ENCODE measurements around the gene GET3. TPM values are rescaled to one million over a fixed set of nuclear protein-coding genes. Genes with fewer than 3 reads are reported as not detected.

Gene GET3
- total RNA-seq, 2 experiments from 2014 or later, result 78.3 to 80.2 TPM

GRCh38 chr19:12754465-12755196, 17.3 kb downstream of the GET3 start:
- DNase-seq, result no peak
- Mint-ChIP-seq H3K36me3 (no peaks in the 10 kb centered on the region), H3K27me3 (peaks cover 54% of the 10 kb centered on the region), H3K9me3 (no peaks in the 10 kb centered on the region), H3K4me3 (no peak overlapping the region), H3K27ac (no peak overlapping the region), H3K4me1 (no peaks in the 10 kb centered on the region)

- no peak for DNase-seq
- Mint-ChIP-seq H3K36me3 (no peaks in the 10 kb centered on the region), H3K27ac (no peak overlapping the region), H3K27me3 (peaks cover 50% of the 10 kb centered on the region), H3K4me3 (no peak overlapping the region), H3K4me1 (peaks cover 4% of the 10 kb centered on the region), H3K9me3 (no peaks in the 10 kb centered on the region)
Observed at GRCh38 chr19:12756150-12756883, 19.0 kb downstream of the GET3 start.

GRCh38 chr19:12757544-12758274, 20.4 kb downstream of the GET3 start:
- Mint-ChIP-seq H3K27me3 (peaks cover 40% of the 10 kb centered on the region), H3K27ac (no peak overlapping the region), H3K4me1 (peaks cover 4% of the 10 kb centered on the region)

DNA sequence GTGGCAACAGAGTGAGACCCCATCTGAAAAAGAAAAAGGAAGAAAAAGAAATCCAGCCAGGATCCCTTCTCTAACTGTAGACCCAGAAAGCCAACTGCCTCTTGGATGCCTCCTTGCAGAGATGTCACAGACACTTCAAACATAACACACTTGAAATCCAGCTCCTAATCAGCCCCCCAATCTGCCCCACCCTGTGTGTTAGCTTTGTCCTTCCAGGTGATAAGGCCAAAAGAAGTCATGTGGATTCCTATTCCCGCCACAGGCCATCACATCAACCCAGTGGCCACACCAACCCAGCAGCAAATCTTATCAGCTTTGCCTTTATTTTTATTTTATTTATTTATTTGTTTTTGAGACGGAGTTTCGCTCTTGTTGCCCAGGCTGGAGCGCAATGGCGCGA, 22.4 kb downstream of the GET3 start:
- peaks cover 24% of the 10 kb centered on the region for H3K27me3 Mint-ChIP-seq
- peaks cover 4% of the 10 kb centered on the region for H3K4me1 Mint-ChIP-seq
- no peaks in the 10 kb centered on the region for H3K9me3 Mint-ChIP-seq
- no peaks in the 10 kb centered on the region for H3K36me3 Mint-ChIP-seq
- H3K4me3 Mint-ChIP-seq, result no peak overlapping the region
- DNase-seq, result no peak
- no peak overlapping the region for H3K27ac Mint-ChIP-seq

More at GRCh38 chr19:12757544-12758274, 20.4 kb downstream of the GET3 start:
- Mint-ChIP-seq H3K9me3 (no peaks in the 10 kb centered on the region), H3K36me3 (no peaks in the 10 kb centered on the region), H3K4me3 (no peak overlapping the region)
- DNase-seq, result peak; percentile 80

DNA sequence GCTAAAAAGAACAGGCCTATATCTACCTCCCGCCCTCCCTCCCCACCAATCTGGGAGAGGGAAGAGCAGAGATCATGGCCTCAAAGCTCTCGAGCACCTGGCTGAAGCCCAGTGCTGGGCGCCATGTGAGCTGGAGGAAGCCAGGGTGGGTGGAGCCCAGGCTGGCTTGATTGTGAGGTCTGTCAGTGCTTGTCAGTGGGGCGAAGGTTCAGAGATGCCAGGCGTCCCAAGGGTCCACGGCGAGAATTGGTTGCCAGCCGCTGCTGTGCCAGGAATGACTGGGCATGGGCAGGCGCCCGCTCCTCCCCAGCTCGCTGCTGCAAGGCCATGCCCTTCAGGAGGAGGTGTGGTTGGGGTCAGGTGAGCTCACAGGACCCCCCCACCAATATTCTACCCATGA, 25.8 kb downstream of the GET3 start:
- Mint-ChIP-seq H3K36me3 (no peaks in the 10 kb centered on the region), H3K9me3 (no peaks in the 10 kb centered on the region), H3K4me3 (no peak overlapping the region), H3K27me3 (peaks cover 6% of the 10 kb centered on the region), H3K4me1 (peaks cover 8% of the 10 kb centered on the region), H3K27ac (no peak overlapping the region)
- DNase-seq, result no peak

- H3K36me3 Mint-ChIP-seq, result no peaks in the 10 kb centered on the region
- peaks cover 8% of the 10 kb centered on the region for H3K4me1 Mint-ChIP-seq
- no peak overlapping the region for H3K27ac Mint-ChIP-seq
- no peaks in the 10 kb centered on the region for H3K27me3 Mint-ChIP-seq
- DNase-seq, result no peak
- no peaks in the 10 kb centered on the region for H3K9me3 Mint-ChIP-seq
- no peak overlapping the region for H3K4me3 Mint-ChIP-seq
Observed at GRCh38 chr19:12764698-12765097, 27.4 kb downstream of the GET3 start.

- Mint-ChIP-seq H3K36me3 (no peaks in the 10 kb centered on the region), H3K4me3 (peak overlapping the region; percentile 25), H3K9me3 (no peaks in the 10 kb centered on the region), H3K27ac (no peak overlapping the region), H3K27me3 (no peaks in the 10 kb centered on the region), H3K4me1 (peaks cover 4% of the 10 kb centered on the region)
- DNase-seq, result peak; percentile 86
Observed at GRCh38 chr19:12766051-12766521, 28.8 kb downstream of the GET3 start.

DNA sequence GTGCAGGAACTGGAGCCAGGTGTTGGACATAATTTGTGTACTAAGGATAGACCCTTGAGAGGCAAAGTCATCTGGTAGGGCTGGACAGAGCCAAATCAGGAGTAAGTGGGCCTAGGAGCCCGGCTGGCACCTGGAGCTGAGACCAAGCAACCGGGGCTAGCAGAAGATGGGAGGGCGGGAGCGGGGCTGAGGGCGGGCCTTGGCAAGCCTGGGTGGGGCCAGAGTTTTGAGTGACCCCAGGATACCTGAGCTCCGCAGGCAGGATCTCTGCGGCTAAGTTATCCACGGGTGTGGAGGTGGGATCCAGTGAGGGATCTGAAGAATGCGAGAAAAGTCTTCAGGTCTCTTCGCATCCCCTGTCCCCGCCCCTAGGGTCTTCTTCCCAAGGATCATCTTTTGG, 29.9 kb downstream of the GET3 start:
- Mint-ChIP-seq H3K27me3 (no peaks in the 10 kb centered on the region), H3K9me3 (no peaks in the 10 kb centered on the region), H3K27ac (no peak overlapping the region), H3K4me1 (peaks cover 4% of the 10 kb centered on the region), H3K4me3 (no peak overlapping the region), H3K36me3 (no peaks in the 10 kb centered on the region)
- DNase-seq, result no peak

DNA sequence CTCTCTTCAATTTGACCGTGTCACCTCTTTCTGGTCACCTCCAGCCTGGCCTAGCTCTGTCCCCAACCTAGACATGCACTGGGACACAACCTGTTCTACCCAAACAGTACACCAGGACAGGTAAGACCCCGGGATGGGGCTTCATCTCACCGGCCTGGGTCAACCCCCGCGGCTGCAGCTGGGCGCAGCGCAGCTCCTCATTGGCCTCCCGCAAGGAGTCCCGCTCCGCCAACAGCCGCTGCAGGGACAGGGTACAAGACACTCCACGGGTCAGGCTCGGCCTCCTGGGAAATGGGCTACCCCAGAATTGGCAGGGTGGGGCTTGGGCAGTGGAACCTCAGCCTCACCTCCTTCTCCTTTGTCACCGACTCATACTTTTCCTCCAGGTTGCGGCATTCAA, 30.4 kb downstream of the GET3 start:
- H3K27ac Mint-ChIP-seq, result no peak overlapping the region
- peaks cover 4% of the 10 kb centered on the region for H3K4me1 Mint-ChIP-seq
- H3K27me3 Mint-ChIP-seq, result no peaks in the 10 kb centered on the region
- no peak overlapping the region for H3K4me3 Mint-ChIP-seq
- H3K36me3 Mint-ChIP-seq, result no peaks in the 10 kb centered on the region
- H3K9me3 Mint-ChIP-seq, result no peaks in the 10 kb centered on the region
- DNase-seq, result no peak

DNA sequence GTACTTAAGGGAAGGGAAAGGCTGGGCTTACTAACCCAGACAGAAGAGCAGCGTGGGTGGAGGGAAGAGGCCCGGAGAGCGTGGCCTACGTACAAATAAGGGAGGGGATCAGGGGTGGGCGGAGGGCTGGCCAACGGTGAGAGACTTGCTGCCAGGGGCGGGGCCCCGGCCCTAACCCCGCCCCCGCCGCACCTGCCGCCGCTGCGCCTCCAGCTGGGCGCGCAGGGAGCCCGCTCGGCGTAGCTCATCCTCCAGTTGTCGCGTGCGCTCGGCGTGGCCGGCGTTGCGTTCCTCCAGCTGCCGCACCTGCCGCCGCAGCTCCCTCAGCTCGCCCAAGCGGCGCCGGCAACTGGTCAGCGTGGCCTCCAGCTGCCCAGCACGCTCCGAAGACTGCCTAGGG, 32.4 kb downstream of the GET3 start:
- H3K4me1 Mint-ChIP-seq, result peaks cover 9% of the 10 kb centered on the region
- H3K4me3 Mint-ChIP-seq, result no peak overlapping the region
- no peaks in the 10 kb centered on the region for H3K27me3 Mint-ChIP-seq
- peak; percentile 57 for DNase-seq
- H3K27ac Mint-ChIP-seq, result no peak overlapping the region
- no peaks in the 10 kb centered on the region for H3K36me3 Mint-ChIP-seq
- no peaks in the 10 kb centered on the region for H3K9me3 Mint-ChIP-seq

GRCh38 chr19:12770922-12771321, 33.6 kb downstream of the GET3 start:
- H3K27me3 Mint-ChIP-seq, result no peaks in the 10 kb centered on the region
- no peaks in the 10 kb centered on the region for H3K9me3 Mint-ChIP-seq
- no peak overlapping the region for H3K27ac Mint-ChIP-seq
- peaks cover 9% of the 10 kb centered on the region for H3K4me1 Mint-ChIP-seq
- DNase-seq, result no peak
- no peaks in the 10 kb centered on the region for H3K36me3 Mint-ChIP-seq
- H3K4me3 Mint-ChIP-seq, result no peak overlapping the region

- no peaks in the 10 kb centered on the region for H3K27me3 Mint-ChIP-seq
- no peaks in the 10 kb centered on the region for H3K9me3 Mint-ChIP-seq
- peaks cover 6% of the 10 kb centered on the region for H3K4me1 Mint-ChIP-seq
- DNase-seq, result no peak
- H3K4me3 Mint-ChIP-seq, result no peak overlapping the region
- H3K36me3 Mint-ChIP-seq, result no peaks in the 10 kb centered on the region
- no peak overlapping the region for H3K27ac Mint-ChIP-seq
Observed at GRCh38 chr19:12772323-12772722, 35.0 kb downstream of the GET3 start.

DNA sequence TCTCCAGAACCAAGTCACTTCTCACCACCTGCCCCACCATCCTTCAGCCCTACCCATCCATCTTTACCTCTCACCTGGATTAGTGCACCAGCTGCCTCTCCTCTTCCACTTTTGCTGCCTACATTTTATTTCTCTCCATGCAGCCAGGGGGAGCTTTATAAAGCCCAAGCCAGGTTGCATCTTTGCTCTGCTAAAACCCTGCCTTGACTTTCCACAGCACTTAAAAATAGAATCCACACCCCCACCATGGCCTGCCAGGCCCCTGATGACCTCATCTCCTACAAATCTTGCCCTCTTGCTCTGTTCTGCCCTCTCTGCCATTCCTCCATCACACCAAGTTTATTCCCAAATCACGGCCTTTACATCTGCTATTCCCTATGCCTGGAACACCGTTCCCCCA, 36.3 kb downstream of the GET3 start:
- H3K36me3 Mint-ChIP-seq, result no peaks in the 10 kb centered on the region
- H3K9me3 Mint-ChIP-seq, result no peaks in the 10 kb centered on the region
- peaks cover 12% of the 10 kb centered on the region for H3K4me1 Mint-ChIP-seq
- no peak for DNase-seq
- no peaks in the 10 kb centered on the region for H3K27me3 Mint-ChIP-seq
- H3K27ac Mint-ChIP-seq, result peak overlapping the region; percentile 18
- no peak overlapping the region for H3K4me3 Mint-ChIP-seq

DNA sequence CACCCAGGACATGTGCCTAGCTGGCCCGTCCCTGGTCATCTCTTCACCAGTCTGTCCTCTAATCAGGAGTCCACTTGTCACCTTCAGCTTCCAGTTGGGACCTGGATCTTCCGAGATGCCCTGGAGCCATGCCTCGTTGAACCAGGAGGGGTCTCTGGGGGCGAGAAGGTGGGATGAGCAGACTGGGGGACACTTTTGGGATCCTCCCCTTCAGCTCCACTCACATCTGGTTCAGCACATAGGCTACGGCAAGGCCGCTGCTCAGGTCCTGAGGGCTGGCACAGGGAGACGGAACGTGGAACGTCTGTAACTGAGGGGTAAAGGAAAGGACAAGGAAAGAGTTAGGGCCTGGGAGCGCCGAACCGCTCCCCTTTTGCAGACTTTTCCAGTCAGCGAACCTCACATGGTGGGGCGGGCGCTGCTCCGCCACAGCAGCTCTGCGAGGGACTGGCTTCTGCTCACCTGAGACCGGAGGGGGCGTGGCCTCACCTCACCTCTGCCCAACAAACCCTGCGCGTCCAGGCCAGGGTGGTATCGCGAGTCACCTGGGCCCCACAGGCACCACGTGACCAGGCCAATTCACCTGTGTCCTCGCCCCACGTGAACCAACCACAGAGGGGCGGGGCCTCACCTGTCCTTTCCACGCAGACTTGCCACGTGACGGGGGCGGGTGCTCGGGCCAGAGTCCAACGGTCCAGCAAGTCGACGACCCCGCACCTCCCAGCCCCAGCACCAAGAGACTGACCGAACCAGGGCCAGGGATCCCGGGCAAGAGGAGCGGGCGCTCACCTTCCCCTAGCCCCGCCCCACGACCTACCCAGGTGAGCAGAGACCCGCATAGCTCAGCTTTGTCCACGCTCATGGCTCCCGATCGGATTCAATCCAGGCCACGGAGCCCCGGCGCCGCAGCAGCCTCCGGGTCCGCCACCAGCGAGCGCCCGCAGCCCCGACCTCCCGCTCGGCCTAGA, 37.6 kb downstream of the GET3 start, which contains the start of gene HOOK2:
TSS of gene HOOK2 (minus strand) at position 965 of the 968 bp plus-strand sequence. CDS start at position 862, 103 bp downstream.
- Mint-ChIP-seq H3K4me3 (peak within 1 kb of the TSS; percentile 73), H3K36me3 (no peaks in the 10 kb centered on the region), H3K27me3 (no peaks in the 10 kb centered on the region), H3K9me3 (no peaks in the 10 kb centered on the region), H3K4me1 (peaks cover 19% of the 10 kb centered on the region), H3K27ac (peak within 1 kb of the TSS; percentile 79)
- DNase-seq, result peak; percentile 31

Measured in activated naive CD8-positive, alpha-beta T cell treated with anti-CD3 and anti-CD28 coated beads for 36 hours (primary cell).